GM18951 (cell line): Measurements from ENCODE around the gene SOCS3.
"Not testable (repeated sequence)": the region's sequence is repeated elsewhere in the genome, so short reads cannot be mapped to it uniquely, and the experiment has no call there.

Experiments
- POLR2A ChIP-seq: IDR thresholded peaks from 4 replicates; pipeline ENCODE4 v1.6.1; 2011; ENCODE audit warnings: mild to moderate bottlenecking; ENCODE audit not compliant: insufficient read length, insufficient read depth; ENCODE audit errors: extremely low read depth
- in situ Hi-C: fragments of 300-500 bp; cut with MboI; formaldehyde crosslinking; loops from one replicate; pipeline ENCODE4 v1.12.0; 2022; ENCODE audit warnings: low sequenced_read_pairs, mixed read lengths, inconsistent platforms; ENCODE audit not compliant: unreplicated experiment

Gene SOCS3

DNA sequence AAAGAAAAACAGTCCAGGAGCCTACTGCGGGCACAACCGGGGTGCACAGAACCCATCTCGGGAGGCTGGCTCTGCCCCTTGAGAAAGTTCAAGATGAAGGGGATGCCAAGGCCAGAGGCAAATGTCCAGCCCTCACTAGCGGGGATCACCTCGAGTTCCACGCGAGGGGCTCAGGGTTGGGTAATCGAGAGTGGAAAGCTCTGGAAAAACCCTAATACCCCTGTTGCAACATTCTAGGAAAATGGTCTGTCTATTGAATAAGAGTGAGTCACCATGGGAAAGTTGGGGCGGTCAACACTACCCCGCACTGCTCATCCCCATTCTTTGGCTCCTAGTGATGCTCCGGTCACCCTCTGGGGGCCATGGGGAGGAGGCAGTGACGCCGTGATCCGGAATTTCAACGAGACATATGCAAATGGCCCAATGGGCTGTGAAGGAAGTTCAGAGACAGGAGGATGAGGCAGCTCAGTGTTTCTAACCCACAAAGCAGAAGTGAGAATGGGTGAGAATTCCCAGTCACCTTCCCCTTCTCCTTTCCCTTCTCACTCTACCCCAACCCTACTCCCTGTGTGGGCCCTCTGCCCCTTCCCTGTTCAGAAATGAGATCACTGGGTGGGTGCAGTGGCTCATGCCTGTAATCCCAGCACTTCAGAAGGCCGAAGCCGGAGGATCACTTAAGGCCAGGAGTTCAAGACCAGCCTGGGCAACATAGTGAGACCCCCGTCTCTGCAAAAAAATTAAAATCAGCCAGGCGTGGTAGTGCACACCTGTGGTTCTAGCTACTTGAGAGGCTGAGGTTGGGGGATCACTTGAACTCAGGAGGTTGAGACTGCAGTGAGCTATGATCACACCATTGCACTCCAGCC lies 22.4 kb downstream of the SOCS3 start:
- in situ Hi-C loops = no loop called here
- TF ChIP-seq POLR2A = no peak

GRCh38 chr17:78335209-78335608 lies 24.7 kb downstream of the SOCS3 start:
- no peak for TF ChIP-seq POLR2A
- in situ Hi-C loops = no loop called here

GRCh38 chr17:78332991-78333390 lies 26.9 kb downstream of the SOCS3 start:
- no peak for TF ChIP-seq POLR2A
- in situ Hi-C loops = no loop called here

- in situ Hi-C loops = not testable (repeated sequence)
These were observed 28.5 kb downstream of the SOCS3 start for GRCh38 chr17:78331355-78331754.

DNA sequence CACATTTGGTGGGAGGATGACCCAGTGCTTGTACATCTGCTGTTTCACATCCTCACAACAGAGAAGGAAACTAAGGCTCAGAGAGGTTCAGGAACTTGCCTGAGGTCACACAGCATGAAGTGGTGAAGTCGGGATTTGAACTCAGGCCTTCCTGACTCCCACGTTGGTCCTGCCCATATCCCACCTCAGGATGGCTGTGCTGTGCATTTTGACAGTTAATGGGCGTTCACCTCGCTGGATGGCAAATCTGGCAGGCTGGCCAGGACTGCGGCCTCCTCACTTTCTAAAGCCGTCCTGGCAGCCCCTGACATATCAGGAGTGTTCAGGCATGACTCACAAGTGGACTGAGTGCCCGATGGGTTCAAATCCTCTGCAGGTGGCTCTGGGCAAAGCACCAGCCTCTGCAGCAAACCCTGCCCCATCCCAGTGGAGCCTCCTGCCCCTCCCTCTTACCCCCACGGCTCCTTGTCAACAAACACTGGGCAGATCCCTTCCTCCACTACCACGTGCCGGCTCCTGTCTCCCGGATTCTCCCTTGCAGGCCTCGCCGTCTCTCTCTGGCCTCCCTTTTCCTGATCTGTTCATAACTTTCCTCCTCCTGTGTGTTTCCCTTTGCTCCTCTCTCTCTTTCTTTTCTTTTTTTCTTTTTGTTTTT lies 29.2 kb downstream of the SOCS3 start:
- in situ Hi-C loops = no loop called here
- TF ChIP-seq POLR2A = no peak

DNA sequence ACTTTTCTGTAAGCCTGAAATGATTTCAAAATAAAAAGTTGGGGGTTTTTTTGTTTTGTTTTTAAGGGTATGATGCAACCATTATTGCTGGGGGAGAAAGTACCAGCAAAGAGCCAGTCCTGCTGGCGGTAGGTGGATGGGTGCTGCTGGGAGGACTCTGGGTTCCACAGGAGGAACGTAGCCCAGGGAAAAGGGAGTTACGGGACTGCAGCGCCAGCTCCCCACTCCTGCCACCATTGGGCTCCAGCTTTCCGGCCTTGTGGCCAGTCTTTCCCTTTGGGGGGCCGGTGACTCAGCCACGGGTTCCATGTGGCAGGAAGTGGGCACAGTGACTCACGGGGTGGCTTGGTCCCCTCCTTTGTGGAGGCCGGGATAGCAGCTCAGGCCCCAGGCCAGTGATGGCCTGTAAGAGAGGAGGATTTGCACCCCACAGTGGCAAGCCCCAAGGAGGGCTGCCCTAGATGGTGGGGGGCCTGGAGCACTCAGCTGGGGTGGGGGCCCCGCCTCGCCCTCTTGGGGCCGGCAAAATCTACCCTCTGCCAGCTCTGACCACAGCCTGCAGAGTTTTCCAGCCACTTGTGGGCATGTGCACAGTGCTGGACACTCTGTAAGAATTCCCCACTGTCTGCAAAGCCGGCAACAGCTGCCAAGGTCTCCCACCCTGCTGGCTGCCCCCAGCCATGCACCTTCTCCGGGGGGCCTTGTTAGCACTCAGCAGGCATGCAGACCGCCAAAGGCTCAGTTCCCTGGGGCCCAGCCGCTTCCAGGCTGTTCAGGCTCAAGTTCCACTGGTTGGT lies 30.4 kb downstream of the SOCS3 start:
- in situ Hi-C loops = no loop called here
- no peak for TF ChIP-seq POLR2A

- in situ Hi-C loops = no loop called here
- no peak for TF ChIP-seq POLR2A
These were observed 32.0 kb downstream of the SOCS3 start for GRCh38 chr17:78327880-78328279.

DNA sequence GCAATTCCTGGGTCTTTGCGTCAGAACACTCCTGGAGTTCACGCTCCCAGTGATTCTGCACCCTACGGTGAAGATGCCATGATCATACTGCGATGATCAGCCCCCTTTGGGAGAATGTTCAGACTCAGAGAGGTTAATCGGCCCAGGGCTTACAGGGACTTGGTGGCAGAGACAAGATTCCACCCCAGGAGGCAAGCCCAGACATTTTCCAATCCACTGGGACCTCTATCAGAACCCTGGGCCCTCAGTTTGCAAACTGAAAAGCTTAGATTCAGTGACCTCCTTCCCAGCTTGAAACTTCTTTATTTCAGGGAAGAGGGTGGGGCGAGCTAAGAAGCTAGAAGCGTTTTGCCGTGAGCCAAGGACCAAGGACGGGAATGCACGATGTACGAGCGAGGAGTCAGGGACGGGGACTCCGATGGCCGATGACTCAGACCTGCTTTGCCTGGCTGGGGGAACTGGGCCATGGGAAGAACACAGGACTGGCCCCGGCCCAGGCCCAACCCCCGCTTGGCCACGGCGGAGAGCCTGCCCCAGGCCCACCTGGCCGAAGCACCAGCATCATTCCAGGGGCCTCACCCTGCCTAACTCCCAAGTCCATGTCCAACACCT lies 34.7 kb downstream of the SOCS3 start:
- in situ Hi-C loops = no loop called here

GRCh38 chr17:78324391-78325075 lies 35.3 kb downstream of the SOCS3 start:
- in situ Hi-C loops = no loop called here
- TF ChIP-seq POLR2A = no peak

More for the DNA sequence above, 34.7 kb downstream of the SOCS3 start:
- no peak for TF ChIP-seq POLR2A

- in situ Hi-C loops = no loop called here
These were observed 36.0 kb downstream of the SOCS3 start for GRCh38 chr17:78323826-78324390.

DNA sequence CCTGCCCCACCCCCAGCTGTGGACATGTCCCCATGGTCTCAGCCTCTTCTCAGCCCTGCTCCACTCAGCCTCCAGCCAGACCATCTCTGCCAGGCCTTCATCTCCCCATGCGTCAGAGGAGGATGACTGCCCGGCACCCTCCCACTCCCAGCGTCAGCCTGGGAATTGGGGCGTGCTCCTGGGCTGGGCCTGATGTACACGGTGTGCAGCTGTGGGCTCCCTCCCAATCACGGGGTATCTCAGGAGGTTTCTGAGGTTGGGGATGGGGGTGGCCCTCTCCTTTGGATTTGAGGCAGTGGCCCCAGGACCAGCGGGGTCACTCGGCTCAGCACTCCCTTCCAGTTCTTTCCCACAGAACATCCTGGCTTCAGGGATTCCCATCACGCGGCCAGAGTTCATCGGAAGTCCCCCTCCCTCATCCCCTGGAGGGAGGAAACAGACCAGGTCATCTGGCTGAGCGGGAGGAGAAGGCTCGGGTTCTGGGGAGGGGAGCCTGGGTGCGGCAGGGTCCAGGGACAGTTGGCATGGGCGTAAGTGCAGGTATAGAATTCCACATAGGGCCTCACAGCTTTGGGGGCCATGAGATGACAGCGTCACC lies 36.9 kb downstream of the SOCS3 start:
- in situ Hi-C loops = no loop called here
- TF ChIP-seq POLR2A = no peak

More at GRCh38 chr17:78323826-78324390, 36.0 kb downstream of the SOCS3 start:
- TF ChIP-seq POLR2A = no peak

DNA sequence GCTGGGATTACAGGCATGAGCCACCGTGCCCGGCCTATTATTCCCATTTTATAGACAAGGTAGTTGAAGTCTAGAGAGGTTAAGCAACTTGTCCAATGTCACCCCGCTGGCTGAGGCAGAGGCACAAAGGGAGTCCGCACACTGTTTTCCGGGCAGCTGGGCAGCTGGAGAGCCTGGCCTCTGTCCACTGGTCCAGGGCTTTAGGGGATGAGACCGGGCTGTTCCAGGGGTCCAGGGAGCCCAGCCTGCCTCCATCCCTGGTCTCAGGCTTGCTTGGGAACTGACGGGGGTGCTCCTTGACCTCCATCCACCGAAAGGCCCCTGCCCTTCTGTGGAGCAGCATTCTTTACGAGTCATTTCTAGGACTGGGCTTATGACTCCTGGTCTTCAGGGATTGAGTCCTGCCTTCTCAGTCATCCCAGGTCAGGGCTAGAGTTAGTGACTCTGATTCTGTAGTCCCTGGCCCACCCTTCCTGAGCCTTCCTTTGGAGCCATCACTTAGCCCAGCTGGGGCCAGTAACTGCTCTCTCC lies 37.5 kb downstream of the SOCS3 start:
- TF ChIP-seq POLR2A = no peak
- in situ Hi-C loops = no loop called here
